Measurements from ENCODE around the gene NCAM1. TPM values are rescaled to one million over a fixed set of nuclear protein-coding genes. Genes with fewer than 3 reads are reported as not detected.

NCAM1 gene
- total RNA-seq, 3 donors from 2014 or later, result 3.6 to 17.9 (median 6.1) TPM

DNA sequence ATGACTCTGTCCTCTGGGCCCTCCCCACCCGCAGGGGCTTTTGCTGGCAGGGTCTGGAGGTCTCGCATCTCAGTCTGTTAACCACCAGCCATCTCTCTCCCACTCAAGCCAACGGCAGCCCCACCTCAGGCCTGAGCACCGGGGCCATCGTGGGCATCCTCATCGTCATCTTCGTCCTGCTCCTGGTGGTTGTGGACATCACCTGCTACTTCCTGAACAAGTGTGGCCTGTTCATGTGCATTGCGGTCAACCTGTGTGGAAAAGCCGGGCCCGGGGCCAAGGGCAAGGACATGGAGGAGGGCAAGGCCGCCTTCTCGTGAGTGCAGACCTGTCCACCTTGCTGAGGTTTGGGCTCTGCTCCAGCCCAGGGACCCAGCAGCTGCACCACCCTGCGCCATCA, 308.9 kb downstream of the NCAM1 start:
- no peaks in the 10 kb centered on the region for H3K4me1 ChIP-seq
- TF ChIP-seq POLR2A (IDR thresholded peaks at IDR 0.05) (no peak), POLR2AphosphoS5 (IDR thresholded peaks at IDR 0.05) (no peak)
- TF ChIP-seq, protein P1, sequence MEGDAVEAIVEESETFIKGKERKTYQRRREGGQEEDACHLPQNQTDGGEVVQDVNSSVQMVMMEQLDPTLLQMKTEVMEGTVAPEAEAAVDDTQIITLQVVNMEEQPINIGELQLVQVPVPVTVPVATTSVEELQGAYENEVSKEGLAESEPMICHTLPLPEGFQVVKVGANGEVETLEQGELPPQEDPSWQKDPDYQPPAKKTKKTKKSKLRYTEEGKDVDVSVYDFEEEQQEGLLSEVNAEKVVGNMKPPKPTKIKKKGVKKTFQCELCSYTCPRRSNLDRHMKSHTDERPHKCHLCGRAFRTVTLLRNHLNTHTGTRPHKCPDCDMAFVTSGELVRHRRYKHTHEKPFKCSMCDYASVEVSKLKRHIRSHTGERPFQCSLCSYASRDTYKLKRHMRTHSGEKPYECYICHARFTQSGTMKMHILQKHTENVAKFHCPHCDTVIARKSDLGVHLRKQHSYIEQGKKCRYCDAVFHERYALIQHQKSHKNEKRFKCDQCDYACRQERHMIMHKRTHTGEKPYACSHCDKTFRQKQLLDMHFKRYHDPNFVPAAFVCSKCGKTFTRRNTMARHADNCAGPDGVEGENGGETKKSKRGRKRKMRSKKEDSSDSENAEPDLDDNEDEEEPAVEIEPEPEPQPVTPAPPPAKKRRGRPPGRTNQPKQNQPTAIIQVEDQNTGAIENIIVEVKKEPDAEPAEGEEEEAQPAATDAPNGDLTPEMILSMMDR (IDR thresholded peaks at IDR 0.05), result no peak

DNA sequence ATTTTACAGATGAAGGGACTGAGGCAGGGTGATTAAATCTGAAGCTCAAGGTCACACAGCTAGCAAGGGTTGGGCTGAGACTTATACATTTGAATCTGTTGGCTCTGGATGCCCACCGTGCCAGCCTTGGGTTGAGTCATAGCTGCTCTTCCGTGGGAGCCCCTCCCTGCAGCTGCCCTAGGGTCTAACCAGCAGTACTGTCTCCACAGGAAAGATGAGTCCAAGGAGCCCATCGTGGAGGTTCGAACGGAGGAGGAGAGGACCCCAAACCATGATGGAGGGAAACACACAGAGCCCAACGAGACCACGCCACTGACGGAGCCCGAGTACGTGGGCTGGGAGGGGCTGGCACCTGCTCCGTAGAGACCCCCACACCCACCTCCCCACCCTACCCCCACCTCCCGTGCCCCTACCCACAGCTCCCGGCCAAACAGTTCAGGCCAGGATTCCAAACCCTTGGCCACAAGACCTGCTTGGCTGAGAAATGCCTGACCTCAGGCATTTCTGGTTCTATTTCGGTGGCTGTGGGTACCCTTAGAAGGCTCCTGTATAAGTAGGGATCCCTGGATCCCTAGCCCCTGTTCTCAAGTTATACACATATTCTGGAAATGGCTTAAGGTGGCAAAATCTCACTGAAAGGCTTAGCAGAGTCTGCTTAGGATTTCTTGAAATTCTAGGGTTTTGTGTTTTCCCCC, 310.5 kb downstream of the NCAM1 start:
- H3K4me3 ChIP-seq, result no peak overlapping the region
- no peaks in the 10 kb centered on the region for H3K36me3 ChIP-seq
- no peaks in the 10 kb centered on the region for H3K9me3 ChIP-seq
- no peak for DNase-seq (ENCODE audit: low spot score in 2 of 2)
- no peak overlapping the region for H3K27ac ChIP-seq
- H3K4me1 ChIP-seq, result no peaks in the 10 kb centered on the region
- H3K27me3 ChIP-seq, result no peaks in the 10 kb centered on the region
- intact Hi-C loops (cut with DNase I; ENCODE audit: low total_unique reads), result no loop called here
- TF ChIP-seq, protein P1 (IDR thresholded peaks at IDR 0.05), result no peak
- TF ChIP-seq POLR2AphosphoS5 (IDR thresholded peaks at IDR 0.05) (no peak), POLR2A (IDR thresholded peaks at IDR 0.05) (no peak)

More for the DNA sequence above, 308.9 kb downstream of the NCAM1 start:
- no peak for DNase-seq (ENCODE audit: low spot score in 2 of 2)
- Histone ChIP-seq H3K9me3 (no peaks in the 10 kb centered on the region), H3K27me3 (no peaks in the 10 kb centered on the region), H3K4me3 (no peak overlapping the region), H3K36me3 (no peaks in the 10 kb centered on the region), H3K27ac (no peak overlapping the region)
- intact Hi-C loops (cut with DNase I; ENCODE audit: low total_unique reads), result no loop called here

DNA sequence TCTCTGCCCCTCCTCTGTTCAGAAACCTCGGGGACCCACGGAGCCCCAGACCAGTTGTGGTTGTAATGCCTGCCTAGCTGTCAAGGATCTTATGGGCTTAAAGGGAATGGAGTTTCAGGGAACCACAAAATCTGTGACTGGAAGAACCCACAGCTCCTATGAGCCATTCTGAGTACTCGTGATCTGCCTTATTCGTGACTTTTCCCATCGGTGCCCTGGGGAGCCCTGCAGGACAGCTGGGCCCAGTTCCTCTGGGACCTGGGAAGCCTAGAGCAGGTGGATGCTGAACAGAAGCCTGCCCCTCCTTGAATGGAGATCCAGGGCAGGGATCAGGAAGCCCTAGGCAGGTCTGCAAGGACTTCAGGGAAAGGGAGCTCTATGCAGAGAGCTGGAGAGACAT, 311.1 kb downstream of the NCAM1 start:
- Histone ChIP-seq H3K27ac (no peak overlapping the region), H3K4me1 (no peaks in the 10 kb centered on the region), H3K27me3 (no peaks in the 10 kb centered on the region), H3K9me3 (no peaks in the 10 kb centered on the region), H3K36me3 (no peaks in the 10 kb centered on the region), H3K4me3 (no peak overlapping the region)
- intact Hi-C loops (cut with DNase I; ENCODE audit: low total_unique reads), result no loop called here
- DNase-seq (ENCODE audit: low spot score in 2 of 2), result no peak
- TF ChIP-seq POLR2A (IDR thresholded peaks at IDR 0.05), result no peak
- TF ChIP-seq, protein P1 (IDR thresholded peaks at IDR 0.05), result no peak
- TF ChIP-seq POLR2AphosphoS5 (IDR thresholded peaks at IDR 0.05), result no peak

DNA sequence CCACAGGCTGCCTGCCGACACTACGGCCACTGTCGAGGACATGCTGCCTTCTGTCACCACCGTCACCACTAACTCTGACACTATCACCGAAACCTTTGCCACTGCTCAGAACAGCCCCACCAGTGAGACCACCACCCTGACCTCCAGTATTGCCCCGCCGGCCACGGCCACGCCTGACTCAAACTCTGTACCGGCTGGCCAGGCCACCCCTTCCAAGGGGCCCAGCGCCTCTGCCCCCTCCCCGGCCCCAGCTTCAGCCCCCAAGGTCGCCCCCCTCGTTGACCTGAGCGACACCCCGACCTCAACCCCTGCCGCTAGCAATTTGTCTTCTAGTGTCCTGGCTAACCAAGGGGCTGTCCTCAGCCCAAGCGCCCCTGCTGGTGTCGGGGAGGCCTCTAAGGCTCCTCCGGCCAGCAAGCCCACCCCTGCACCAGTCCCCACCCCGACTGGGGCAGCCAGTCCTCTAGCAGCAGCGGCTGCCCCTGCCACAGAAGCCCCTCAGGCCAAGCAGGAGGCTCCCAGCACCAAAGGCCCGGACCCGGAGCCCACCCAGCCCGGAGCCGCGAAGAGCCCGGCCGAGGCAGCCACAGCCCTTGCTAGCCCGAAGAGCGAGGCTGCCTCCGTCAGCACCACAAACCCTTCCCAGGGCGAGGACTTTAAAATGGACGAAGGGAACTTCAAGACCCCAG, 311.9 kb downstream of the NCAM1 start:
- no peaks in the 10 kb centered on the region for H3K9me3 ChIP-seq
- intact Hi-C loops (cut with DNase I; ENCODE audit: low total_unique reads), result no loop called here
- no peak for DNase-seq (ENCODE audit: low spot score in 2 of 2)
- H3K4me3 ChIP-seq, result no peak overlapping the region
- H3K27me3 ChIP-seq, result no peaks in the 10 kb centered on the region
- H3K27ac ChIP-seq, result no peak overlapping the region
- TF ChIP-seq POLR2A (IDR thresholded peaks at IDR 0.05) (no peak), POLR2AphosphoS5 (IDR thresholded peaks at IDR 0.05) (no peak)
- TF ChIP-seq, protein P1 (IDR thresholded peaks at IDR 0.05), result no peak
- H3K4me1 ChIP-seq, result no peaks in the 10 kb centered on the region
- H3K36me3 ChIP-seq, result no peaks in the 10 kb centered on the region

DNA sequence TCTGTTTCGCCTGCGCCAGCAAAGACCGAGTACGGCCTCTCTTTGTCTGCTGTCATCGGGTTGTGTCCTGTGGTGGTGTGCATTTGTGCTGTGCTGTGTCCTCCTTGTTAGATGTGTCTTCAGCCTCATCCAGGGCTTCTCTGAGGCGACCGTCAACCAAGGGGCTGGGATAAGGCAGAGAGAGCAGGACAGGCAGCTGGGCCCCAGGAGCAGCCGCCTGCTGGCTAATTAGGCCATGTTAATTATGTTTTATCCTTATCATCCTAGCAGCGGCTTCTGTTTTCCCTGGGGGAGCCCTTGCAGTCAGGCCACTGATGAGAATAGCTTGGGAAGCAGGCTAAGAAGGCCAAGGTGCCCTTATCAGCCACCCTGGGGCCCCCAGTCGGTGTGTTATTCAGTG, 312.5 kb downstream of the NCAM1 start:
- Histone ChIP-seq H3K27me3 (no peaks in the 10 kb centered on the region), H3K9me3 (no peaks in the 10 kb centered on the region), H3K4me1 (no peaks in the 10 kb centered on the region), H3K36me3 (no peaks in the 10 kb centered on the region), H3K27ac (no peak overlapping the region), H3K4me3 (no peak overlapping the region)
- TF ChIP-seq POLR2A (IDR thresholded peaks at IDR 0.05) (no peak), POLR2AphosphoS5 (IDR thresholded peaks at IDR 0.05) (no peak)
- TF ChIP-seq, protein P1 (IDR thresholded peaks at IDR 0.05), result no peak
- intact Hi-C loops (cut with DNase I; ENCODE audit: low total_unique reads), result no loop called here
- no peak for DNase-seq (ENCODE audit: low spot score in 2 of 2)
